ENCODE measurements around the gene FAM136A. TPM values are rescaled to one million over a fixed set of nuclear protein-coding genes. Genes with fewer than 3 reads are reported as not detected.
A peak's percentile ranks its signal among the peaks of the same experiment; 100 is the strongest.

Gene FAM136A
- total and polyA plus RNA-seq, 10 of the 15 experiments (the other 5 are each of a cell fraction or from before 2014, with no cell fraction given), result 69.3 to 173 (median 107) TPM

GRCh38 chr2:70247364-70248180 is 54.3 kb downstream of the FAM136A start:
- no peaks in the 10 kb centered on the region; the same call in 1 of the 2 replicates for H4K20me1 ChIP-seq (ENCODE audit: control insufficient read depth, insufficient read depth)
- no peaks in the 10 kb centered on the region for H3K9me3 ChIP-seq (replicated peaks; ENCODE audit: control insufficient read depth, insufficient read depth, low read length)
- ChIA-PET CTCF (interaction anchor here (0.6 to 4.4 kb wide), 8 partner anchors 10 to 308 kb away, joined by 3 to 21 read pairs (median 3); partner anchors contain the start of genes FAM136A and SNRPG), SMC1A (ENCODE audit: uncharacterized antibody, unreplicated experiment) (interaction anchor here (0.7 to 2.9 kb wide), 15 partner anchors 10 to 346 kb away, joined by 3 to 9 read pairs (median 3); partner anchors contain the start of genes C2orf42 and SNRPG), POLR2A (interaction anchor here (0.6 to 2.5 kb wide), 10 partner anchors 10 to 154 kb away, joined by 3 to 9 read pairs (median 4); partner anchors contain the start of genes C2orf42, PCYOX1 and SNRPG), RAD21 (ENCODE audit: unreplicated experiment) (interaction anchor here (0.9 to 1.6 kb wide), 9 partner anchors 10 to 335 kb away, joined by 3 to 11 read pairs (median 5); partner anchors contain the start of genes C2orf42, MXD1, PCYOX1 and SNRPG)
- FAIRE-seq (peak; percentile 84), ATAC-seq (no peak), DNase-seq (ENCODE audit: low read depth, low spot score) (no peak)
- peak overlapping the region; percentile 97 for H3K4me3 ChIP-seq
- BruUV-seq (replicated peaks), result no TSS peak
- peak overlapping the region; percentile 93 for H2AFZ ChIP-seq (ENCODE audit: control insufficient read depth, low read depth, low read length)
- H3K79me2 ChIP-seq (ENCODE audit: control insufficient read depth, insufficient read depth, low read length), result peaks cover 58% of the 10 kb centered on the region
- H3K36me3 ChIP-seq (ENCODE audit: control insufficient read depth in 2 of 2, insufficient read depth in 2 of 2, low read length in 1 of 2), result peaks cover 0 to 7% of the 10 kb centered on the region in 2 experiments; a peak in 2 of 4 replicates
- in situ Hi-C loops (cut with MboI) (no loop called here), intact Hi-C loops (cut with micrococcal nuclease; ENCODE audit: unreplicated experiment) (loop anchor here (2.0 to 5.0 kb wide), 5 partner anchors 45 to 335 kb away; partner anchors contain the start of genes C2orf42, PCBP1 and SNRPG)
- H3K27me3 ChIP-seq (replicated peaks in 1 of 2; ENCODE audit: control insufficient read depth in 2 of 2, insufficient read depth in 2 of 2, low read length in 1 of 2), result no peaks in the 10 kb centered on the region
- peak overlapping the region; percentile 65 for H3K4me2 ChIP-seq (ENCODE audit: control insufficient read depth, insufficient read depth)
- peak overlapping the region; percentile 96 for H3K27ac ChIP-seq (ENCODE audit: control insufficient read depth, insufficient read depth)
- H3K4me1 ChIP-seq (ENCODE audit: control insufficient read depth, insufficient read depth, low read length), result no peaks in the 10 kb centered on the region
- H3K9ac ChIP-seq (ENCODE audit: control insufficient read depth, insufficient read depth, low read length), result peak overlapping the region; percentile 96
- 2% methylated on average over 20 of the region's 20 CpGs for WGBS (ENCODE audit: insufficient coverage, insufficient replicate concordance, low lambda C conversion rate, missing lambda C conversion rate)
- TF ChIP-seq IKZF2 (IDR thresholded peaks at IDR 0.05) (peak in 1 of 2 experiments; percentile 16; a peak in 1 of 4 replicates), SMARCA5 (IDR thresholded peaks at IDR 0.05) (no peak), ASH2L (IDR thresholded peaks at IDR 0.05; ENCODE audit: borderline replicate concordance, low read depth) (0 out of 2 replicates have a peak, but pooled peaks have one; percentile 47), MTA2 (IDR thresholded peaks at IDR 0.05; ENCODE audit: low read depth) (0 out of 2 replicates have a peak, but pooled peaks have one; percentile 17), POLR2AphosphoS2 (IDR thresholded peaks at IDR 0.05; ENCODE audit: low read depth, low read length) (no peak), SIN3A (IDR thresholded peaks at IDR 0.05; ENCODE audit: low read depth, low read length) (0 out of 2 replicates have a peak, but pooled peaks have one; percentile 43), ATF2 (IDR thresholded peaks at IDR 0.05; ENCODE audit: low read length) (no peak), CBX5 (IDR thresholded peaks at IDR 0.05; ENCODE audit: low read depth) (no peak), ZSCAN29 (IDR thresholded peaks at IDR 0.05) (no peak), SUPT20H (IDR thresholded peaks at IDR 0.05; ENCODE audit: borderline replicate concordance, control insufficient read depth, low read depth, low read length) (no peak), CHD1 (IDR thresholded peaks at IDR 0.05; ENCODE audit: low read depth, low read length) (no peak), NFYA (IDR thresholded peaks at IDR 0.05; ENCODE audit: borderline replicate concordance, low read depth, low read length) (no peak), JUNB (IDR thresholded peaks at IDR 0.05) (no peak), POLR2A (IDR thresholded peaks at IDR 0.05; ENCODE audit: low read depth, low read length) (no peak), IRF4 (IDR thresholded peaks at IDR 0.05; ENCODE audit: low read depth, low read length) (no peak), NR2C1 (IDR thresholded peaks at IDR 0.05) (peak; percentile 14; the same call in 1 of the 2 replicates), PAX8 (IDR thresholded peaks at IDR 0.05) (no peak), RELA (IDR thresholded peaks at IDR 0.05; ENCODE audit: borderline replicate concordance, partially characterized antibody) (no peak), RAD51 (IDR thresholded peaks at IDR 0.05) (peak; percentile 13; the same call in 1 of the 2 replicates), YBX1 (IDR thresholded peaks at IDR 0.05) (no peak), CHD4 (IDR thresholded peaks at IDR 0.05) (no peak), STAT3 (IDR thresholded peaks at IDR 0.05; ENCODE audit: low read depth, low read length) (no peak)
- TF ChIP-seq, protein P1, sequence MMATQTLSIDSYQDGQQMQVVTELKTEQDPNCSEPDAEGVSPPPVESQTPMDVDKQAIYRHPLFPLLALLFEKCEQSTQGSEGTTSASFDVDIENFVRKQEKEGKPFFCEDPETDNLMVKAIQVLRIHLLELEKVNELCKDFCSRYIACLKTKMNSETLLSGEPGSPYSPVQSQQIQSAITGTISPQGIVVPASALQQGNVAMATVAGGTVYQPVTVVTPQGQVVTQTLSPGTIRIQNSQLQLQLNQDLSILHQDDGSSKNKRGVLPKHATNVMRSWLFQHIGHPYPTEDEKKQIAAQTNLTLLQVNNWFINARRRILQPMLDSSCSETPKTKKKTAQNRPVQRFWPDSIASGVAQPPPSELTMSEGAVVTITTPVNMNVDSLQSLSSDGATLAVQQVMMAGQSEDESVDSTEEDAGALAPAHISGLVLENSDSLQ (IDR thresholded peaks at IDR 0.05), result peak; percentile 41; the same call in 1 of the 2 replicates
